GM12878 (cell line): Measurements from ENCODE around the gene VGF.

Source experiments
- EP300 ChIP-seq, 2 experiments: fragments of 150-350 bp in 1 of 2; IDR thresholded peaks; 2 replicates each; pipeline ENCODE4 v1.6.1; 2011 to 2012; ENCODE audit warnings: low read depth in 2 of 2, low read length in 2 of 2, borderline replicate concordance in 1 of 2, improper control_type of control experiment in 1 of 2, inconsistent platforms in 1 of 2; ENCODE audit not compliant: control insufficient read depth in 1 of 2
- EZH2 ChIP-seq: IDR thresholded peaks from 2 replicates; pipeline ENCODE4 v1.6.1; 2012; ENCODE audit warnings: low read depth, mild to moderate bottlenecking, control low read depth, inconsistent platforms, low read length, borderline replicate concordance; ENCODE audit not compliant: control insufficient read depth
- JUND ChIP-seq: IDR thresholded peaks from 2 replicates; pipeline ENCODE4 v1.6.1; 2012; ENCODE audit warnings: low read depth, mild to moderate bottlenecking, low read length, improper control_type of control experiment, moderate library complexity
- MTA2 ChIP-seq: fragments of 450-650 bp; IDR thresholded peaks from 2 replicates; pipeline ENCODE4 v1.6.1; 2016; ENCODE audit warnings: low read depth, mild to moderate bottlenecking, moderate library complexity
- POLR2A ChIP-seq: IDR thresholded peaks from 2 replicates; pipeline ENCODE4 v1.6.1; 2011; ENCODE audit warnings: low read depth, mild to moderate bottlenecking, low read length
- RFX5 ChIP-seq: IDR thresholded peaks from 2 replicates; pipeline ENCODE4 v1.6.1; 2011; ENCODE audit warnings: low read depth, low read length, improper control_type of control experiment
- SMC3 ChIP-seq: IDR thresholded peaks from 2 replicates; pipeline ENCODE4 v1.6.1; 2011; ENCODE audit warnings: low read length, improper control_type of control experiment, borderline replicate concordance
- YY1 ChIP-seq: IDR thresholded peaks from 2 replicates; pipeline ENCODE4 v1.6.1; 2011; ENCODE audit warnings: low read depth, mild to moderate bottlenecking, low read length
- TF ChIP-seq, protein P1 (sequence below): fragments of 150-350 bp; IDR thresholded peaks from 2 replicates; pipeline ENCODE4 v1.6.1; 2016; ENCODE audit warnings: low read depth, low read length
- TF ChIP-seq, protein P2 (sequence below): fragments of 450-650 bp; IDR thresholded peaks from 2 replicates; pipeline ENCODE4 v1.6.1; 2014; ENCODE audit warnings: mild to moderate bottlenecking
- TF ChIP-seq, protein P3 (sequence below), 3 experiments: IDR thresholded peaks in 2 of 3; conservative IDR thresholded peaks in 1 of 3; 2 replicates each; pipeline ENCODE4 v1.5.1; 2011; ENCODE audit warnings: low read depth in 3 of 3, low read length in 3 of 3, mild to moderate bottlenecking in 3 of 3, control low read depth in 2 of 3, moderate library complexity in 2 of 3, inconsistent platforms in 1 of 3, mixed read lengths in 1 of 3; ENCODE audit not compliant: control insufficient read depth in 2 of 3, insufficient read depth in 1 of 3; ENCODE audit errors: extremely low read depth in 1 of 3

DNA sequence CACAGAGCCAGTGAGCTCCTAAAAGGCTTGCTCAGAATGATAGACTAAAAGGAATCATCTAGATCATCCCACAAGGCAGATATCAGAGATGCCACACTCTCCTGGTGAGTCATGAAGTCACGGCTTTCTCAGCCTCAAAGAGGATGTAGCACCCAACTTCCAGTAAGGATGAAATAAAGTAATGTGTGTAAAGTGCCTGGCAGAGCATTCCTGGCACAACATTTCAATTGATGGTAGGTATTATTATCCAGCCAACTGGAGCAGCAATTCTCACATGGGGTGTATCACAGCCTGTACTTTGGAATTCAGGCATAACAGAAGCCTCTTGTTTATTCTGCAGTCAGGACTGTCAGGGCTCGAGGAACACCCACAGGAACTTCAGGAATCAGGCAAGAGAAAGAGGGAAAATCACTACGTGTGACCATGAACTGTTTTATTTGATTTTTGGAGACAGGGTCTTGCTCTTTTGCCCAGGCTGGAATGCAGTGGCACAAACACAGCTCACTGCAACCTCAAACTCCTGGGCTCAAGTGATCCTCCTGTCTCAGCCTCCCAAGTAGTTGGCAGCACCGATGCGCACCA is 20.0 kb upstream of the VGF start:
- no peak for TF ChIP-seq EZH2
- no peak for TF ChIP-seq POLR2A
- no peak for TF ChIP-seq EP300 (IDR thresholded peaks at IDR 0.05; ENCODE audit: borderline replicate concordance in 1 of 2, control insufficient read depth in 1 of 2, low read depth in 2 of 2, low read length in 2 of 2)
- TF ChIP-seq, protein P1, sequence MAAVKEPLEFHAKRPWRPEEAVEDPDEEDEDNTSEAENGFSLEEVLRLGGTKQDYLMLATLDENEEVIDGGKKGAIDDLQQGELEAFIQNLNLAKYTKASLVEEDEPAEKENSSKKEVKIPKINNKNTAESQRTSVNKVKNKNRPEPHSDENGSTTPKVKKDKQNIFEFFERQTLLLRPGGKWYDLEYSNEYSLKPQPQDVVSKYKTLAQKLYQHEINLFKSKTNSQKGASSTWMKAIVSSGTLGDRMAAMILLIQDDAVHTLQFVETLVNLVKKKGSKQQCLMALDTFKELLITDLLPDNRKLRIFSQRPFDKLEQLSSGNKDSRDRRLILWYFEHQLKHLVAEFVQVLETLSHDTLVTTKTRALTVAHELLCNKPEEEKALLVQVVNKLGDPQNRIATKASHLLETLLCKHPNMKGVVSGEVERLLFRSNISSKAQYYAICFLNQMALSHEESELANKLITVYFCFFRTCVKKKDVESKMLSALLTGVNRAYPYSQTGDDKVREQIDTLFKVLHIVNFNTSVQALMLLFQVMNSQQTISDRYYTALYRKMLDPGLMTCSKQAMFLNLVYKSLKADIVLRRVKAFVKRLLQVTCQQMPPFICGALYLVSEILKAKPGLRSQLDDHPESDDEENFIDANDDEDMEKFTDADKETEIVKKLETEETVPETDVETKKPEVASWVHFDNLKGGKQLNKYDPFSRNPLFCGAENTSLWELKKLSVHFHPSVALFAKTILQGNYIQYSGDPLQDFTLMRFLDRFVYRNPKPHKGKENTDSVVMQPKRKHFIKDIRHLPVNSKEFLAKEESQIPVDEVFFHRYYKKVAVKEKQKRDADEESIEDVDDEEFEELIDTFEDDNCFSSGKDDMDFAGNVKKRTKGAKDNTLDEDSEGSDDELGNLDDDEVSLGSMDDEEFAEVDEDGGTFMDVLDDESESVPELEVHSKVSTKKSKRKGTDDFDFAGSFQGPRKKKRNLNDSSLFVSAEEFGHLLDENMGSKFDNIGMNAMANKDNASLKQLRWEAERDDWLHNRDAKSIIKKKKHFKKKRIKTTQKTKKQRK = no peak
- TF ChIP-seq, protein P2, sequence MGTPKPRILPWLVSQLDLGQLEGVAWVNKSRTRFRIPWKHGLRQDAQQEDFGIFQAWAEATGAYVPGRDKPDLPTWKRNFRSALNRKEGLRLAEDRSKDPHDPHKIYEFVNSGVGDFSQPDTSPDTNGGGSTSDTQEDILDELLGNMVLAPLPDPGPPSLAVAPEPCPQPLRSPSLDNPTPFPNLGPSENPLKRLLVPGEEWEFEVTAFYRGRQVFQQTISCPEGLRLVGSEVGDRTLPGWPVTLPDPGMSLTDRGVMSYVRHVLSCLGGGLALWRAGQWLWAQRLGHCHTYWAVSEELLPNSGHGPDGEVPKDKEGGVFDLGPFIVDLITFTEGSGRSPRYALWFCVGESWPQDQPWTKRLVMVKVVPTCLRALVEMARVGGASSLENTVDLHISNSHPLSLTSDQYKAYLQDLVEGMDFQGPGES = no peak
- no peak for TF ChIP-seq JUND
- TF ChIP-seq, protein P3, sequence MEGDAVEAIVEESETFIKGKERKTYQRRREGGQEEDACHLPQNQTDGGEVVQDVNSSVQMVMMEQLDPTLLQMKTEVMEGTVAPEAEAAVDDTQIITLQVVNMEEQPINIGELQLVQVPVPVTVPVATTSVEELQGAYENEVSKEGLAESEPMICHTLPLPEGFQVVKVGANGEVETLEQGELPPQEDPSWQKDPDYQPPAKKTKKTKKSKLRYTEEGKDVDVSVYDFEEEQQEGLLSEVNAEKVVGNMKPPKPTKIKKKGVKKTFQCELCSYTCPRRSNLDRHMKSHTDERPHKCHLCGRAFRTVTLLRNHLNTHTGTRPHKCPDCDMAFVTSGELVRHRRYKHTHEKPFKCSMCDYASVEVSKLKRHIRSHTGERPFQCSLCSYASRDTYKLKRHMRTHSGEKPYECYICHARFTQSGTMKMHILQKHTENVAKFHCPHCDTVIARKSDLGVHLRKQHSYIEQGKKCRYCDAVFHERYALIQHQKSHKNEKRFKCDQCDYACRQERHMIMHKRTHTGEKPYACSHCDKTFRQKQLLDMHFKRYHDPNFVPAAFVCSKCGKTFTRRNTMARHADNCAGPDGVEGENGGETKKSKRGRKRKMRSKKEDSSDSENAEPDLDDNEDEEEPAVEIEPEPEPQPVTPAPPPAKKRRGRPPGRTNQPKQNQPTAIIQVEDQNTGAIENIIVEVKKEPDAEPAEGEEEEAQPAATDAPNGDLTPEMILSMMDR (IDR thresholded peaks at IDR 0.05 in 2 of 3, conservative IDR thresholded peaks at IDR 0.05 in 1 of 3; ENCODE audit: control insufficient read depth in 2 of 3, extremely low read depth in 1 of 3, insufficient read depth in 1 of 3, low read depth in 3 of 3, low read length in 3 of 3) = no peak
- no peak for TF ChIP-seq YY1
- no peak for TF ChIP-seq SMC3
- TF ChIP-seq RFX5 = no peak
- no peak for TF ChIP-seq MTA2
